Stimulated activated effector memory CD8-positive, alpha-beta T cell treated with anti-CD3 and anti-CD28 coated beads, Interleukin-12 subunit alpha, Interleukin-12 subunit beta, amount 100 ng/mL, for 72 hours (primary cell): ENCODE results near the gene KCTD7.
"Not testable (repeated sequence)": the region's sequence is repeated elsewhere in the genome, so short reads cannot be mapped to it uniquely, and the experiment has no call there.

ENCODE experiments used
- ATAC-seq: fragments of 150-1000 bp; cut with Tn5 transposase; 2 replicates; pipeline ENCODE4 v1.10.0; 2021
- DNase-seq, 2 donors: peaks; one replicate each; pipeline ENCODE4 v3.0.0; 2021 to 2022; ENCODE audit warnings: low spot score in 2 of 2
- H3K27ac Mint-ChIP-seq: one replicate; pipeline ENCODE4 v1.8.0; 2022; ENCODE audit warnings: mild to moderate bottlenecking, mixed read lengths
- H3K36me3 Mint-ChIP-seq: one replicate; pipeline ENCODE4 v1.8.0; 2022; ENCODE audit warnings: mild to moderate bottlenecking, mixed read lengths
- H3K4me1 Mint-ChIP-seq: one replicate; pipeline ENCODE4 v1.8.0; 2022; ENCODE audit warnings: mixed read lengths
- H3K4me3 Mint-ChIP-seq: one replicate; pipeline ENCODE4 v1.8.0; 2022; ENCODE audit warnings: mild to moderate bottlenecking, mixed read lengths
- H3K9me3 Mint-ChIP-seq: one replicate; pipeline ENCODE4 v1.8.0; 2022; ENCODE audit warnings: mixed read lengths

KCTD7 gene

GRCh38 chr7:66628361-66629221, at the start of gene KCTD7:
KCTD7 (plus strand) TSS chr7:66628881; CDS start chr7:66629065, 184 bp downstream.
- DNase-seq (peak; percentile 92 to 96), ATAC-seq (peak; percentile 94)
- Mint-ChIP-seq H3K9me3 (no peaks in the 10 kb centered on the region), H3K27ac (peak within 1 kb of the TSS; percentile 74), H3K4me3 (peak within 1 kb of the TSS; percentile 61), H3K36me3 (peaks cover 13% of the 10 kb centered on the region), H3K4me1 (peaks cover 47% of the 10 kb centered on the region)

GRCh38 chr7:66580380-66580779, 48.3 kb upstream of the KCTD7 start:
- not testable (repeated sequence) for ATAC-seq, H3K9me3 Mint-ChIP-seq, DNase-seq, H3K27ac Mint-ChIP-seq, H3K4me3 Mint-ChIP-seq
- peaks cover 74% of the 10 kb centered on the region for H3K36me3 Mint-ChIP-seq
- H3K4me1 Mint-ChIP-seq: peaks cover 52% of the 10 kb centered on the region

GRCh38 chr7:66582816-66583489, 45.7 kb upstream of the KCTD7 start:
- peaks cover 45% of the 10 kb centered on the region for H3K4me1 Mint-ChIP-seq
- not testable (repeated sequence) for H3K4me3 Mint-ChIP-seq, H3K9me3 Mint-ChIP-seq, DNase-seq, ATAC-seq
- H3K27ac Mint-ChIP-seq: peak overlapping the region; percentile 56
- H3K36me3 Mint-ChIP-seq: peaks cover 63% of the 10 kb centered on the region

- H3K4me1 Mint-ChIP-seq: peaks cover 41% of the 10 kb centered on the region
- peak; percentile 61 for ATAC-seq
- peak overlapping the region; percentile 56 for H3K27ac Mint-ChIP-seq
- H3K4me3 Mint-ChIP-seq: no peak overlapping the region
- no peaks in the 10 kb centered on the region for H3K9me3 Mint-ChIP-seq
- DNase-seq: no peak
- H3K36me3 Mint-ChIP-seq: peaks cover 59% of the 10 kb centered on the region
Observed at GRCh38 chr7:66583490-66584110, 45.1 kb upstream of the KCTD7 start.

GRCh38 chr7:66586181-66586580, 42.5 kb upstream of the KCTD7 start:
- Mint-ChIP-seq H3K36me3 (peaks cover 60% of the 10 kb centered on the region), H3K9me3 (no peaks in the 10 kb centered on the region), H3K27ac (peak overlapping the region; percentile 52), H3K4me1 (peaks cover 51% of the 10 kb centered on the region), H3K4me3 (no peak overlapping the region)
- ATAC-seq (no peak), DNase-seq (no peak)

- not testable (repeated sequence) for ATAC-seq, H3K9me3 Mint-ChIP-seq, DNase-seq, H3K4me3 Mint-ChIP-seq
- Mint-ChIP-seq H3K4me1 (peaks cover 53% of the 10 kb centered on the region), H3K36me3 (peaks cover 61% of the 10 kb centered on the region), H3K27ac (peak overlapping the region; percentile 5)
Observed at GRCh38 chr7:66588226-66588625, 40.5 kb upstream of the KCTD7 start.

GRCh38 chr7:66588856-66589570, 39.7 kb upstream of the KCTD7 start:
- not testable (repeated sequence) for ATAC-seq, DNase-seq, H3K27ac Mint-ChIP-seq, H3K9me3 Mint-ChIP-seq
- Mint-ChIP-seq H3K4me3 (peak overlapping the region; percentile 91), H3K4me1 (peaks cover 48% of the 10 kb centered on the region), H3K36me3 (peaks cover 53% of the 10 kb centered on the region)

GRCh38 chr7:66590302-66591057, 38.2 kb upstream of the KCTD7 start:
- Mint-ChIP-seq H3K27ac (peak overlapping the region; percentile 98), H3K4me1 (peaks cover 40% of the 10 kb centered on the region), H3K36me3 (peaks cover 42% of the 10 kb centered on the region), H3K4me3 (peak overlapping the region; percentile 91)
- not testable (repeated sequence) for ATAC-seq, DNase-seq, H3K9me3 Mint-ChIP-seq

- peak overlapping the region; percentile 98 for H3K27ac Mint-ChIP-seq
- H3K9me3 Mint-ChIP-seq: not testable (repeated sequence)
- H3K4me3 Mint-ChIP-seq: peak overlapping the region; percentile 91
- ATAC-seq: peak; percentile 57
- peaks cover 41% of the 10 kb centered on the region for H3K36me3 Mint-ChIP-seq
- peaks cover 39% of the 10 kb centered on the region for H3K4me1 Mint-ChIP-seq
- peak in 1 of 2 donors; percentile 62 for DNase-seq
Observed at GRCh38 chr7:66591058-66591798, 37.5 kb upstream of the KCTD7 start.

GRCh38 chr7:66591799-66592596, 36.7 kb upstream of the KCTD7 start:
- Mint-ChIP-seq H3K36me3 (peaks cover 34% of the 10 kb centered on the region), H3K27ac (peak overlapping the region; percentile 98), H3K9me3 (no peaks in the 10 kb centered on the region), H3K4me3 (peak overlapping the region; percentile 91), H3K4me1 (peaks cover 34% of the 10 kb centered on the region)
- peak; percentile 71 to 93 for DNase-seq
- peak; percentile 99 for ATAC-seq

GRCh38 chr7:66592597-66593146, 36.0 kb upstream of the KCTD7 start:
- H3K4me3 Mint-ChIP-seq: peak overlapping the region; percentile 91
- peaks cover 27% of the 10 kb centered on the region for H3K36me3 Mint-ChIP-seq
- H3K27ac Mint-ChIP-seq: peak overlapping the region; percentile 98
- DNase-seq (peak in 1 of 2 donors; percentile 49), ATAC-seq (peak; percentile 17)
- H3K4me1 Mint-ChIP-seq: peaks cover 34% of the 10 kb centered on the region
- not testable (repeated sequence) for H3K9me3 Mint-ChIP-seq

- DNase-seq, ATAC-seq, H3K4me3 Mint-ChIP-seq, H3K27ac Mint-ChIP-seq, H3K9me3 Mint-ChIP-seq: not testable (repeated sequence)
- H3K36me3 Mint-ChIP-seq: peaks cover 27% of the 10 kb centered on the region
- H3K4me1 Mint-ChIP-seq: peaks cover 27% of the 10 kb centered on the region
Observed at GRCh38 chr7:66594082-66594481, 34.6 kb upstream of the KCTD7 start.

GRCh38 chr7:66597461-66597860, 31.2 kb upstream of the KCTD7 start:
- Mint-ChIP-seq H3K9me3 (no peaks in the 10 kb centered on the region), H3K4me3 (no peak overlapping the region), H3K4me1 (peaks cover 8% of the 10 kb centered on the region), H3K36me3 (peaks cover 7% of the 10 kb centered on the region), H3K27ac (no peak overlapping the region)
- ATAC-seq: no peak
- DNase-seq: no peak
